ENCODE results near the gene PAX5. TPM values are rescaled to one million over a fixed set of nuclear protein-coding genes. Genes with fewer than 3 reads are reported as not detected.

Gene PAX5
- polyA plus RNA-seq, 2 of the 4 experiments (the other 2 are of a cell fraction), result not detected

GRCh38 chr9:36793277-36793676 lies 240.8 kb downstream of the PAX5 start:
- WGBS (ENCODE audit: missing lambda C conversion rate), result 31% methylated on average over 2 of the region's 2 CpGs
- no peak overlapping the region for H3K4me2 ChIP-seq
- ChIA-PET POLR2A (no interaction called here), CTCF (interaction anchor here (1.0 to 12.3 kb wide), 2 partner anchors 11 to 65 kb away, joined by 3 to 95 read pairs; no protein-coding TSS in a partner anchor)
- TF ChIP-seq RAD21 (conservative IDR thresholded peaks at IDR 0.05 in 1 of 2, IDR thresholded peaks at IDR 0.05 in 1 of 2) (peak in 1 of 2 experiments; percentile 23; a peak in 1 of 5 replicates), NR3C1 (IDR thresholded peaks at IDR 0.05) (no peak)
- FAIRE-seq (no peak), DNase-seq (ENCODE audit: low read depth in 1 of 2, low spot score in 1 of 2) (peak in 1 of 2 experiments; percentile 33), ATAC-seq (no peak)
- H3K27ac ChIP-seq, result no peak overlapping the region
- no peaks in the 10 kb centered on the region for H3K4me1 ChIP-seq
- H3K4me3 ChIP-seq, result no peak overlapping the region
- peaks cover 20% of the 10 kb centered on the region for H3K9me3 ChIP-seq

GRCh38 chr9:36791222-36791950 lies 242.7 kb downstream of the PAX5 start:
- ATAC-seq (no peak), FAIRE-seq (no peak), DNase-seq (ENCODE audit: low read depth in 1 of 2, low spot score in 1 of 2) (no peak)
- H3K4me2 ChIP-seq, result no peak overlapping the region
- H3K4me1 ChIP-seq, result no peaks in the 10 kb centered on the region
- 48% methylated on average over 9 of the region's 9 CpGs for WGBS (ENCODE audit: missing lambda C conversion rate)
- CTCF ChIA-PET, result interaction anchor here (1.1 to 2.2 kb wide), 8 partner anchors 9 to 64 kb away, joined by 3 to 11 read pairs (median 4); no protein-coding TSS in a partner anchor
- no peak overlapping the region for H3K27ac ChIP-seq
- POLR2A ChIA-PET, result no interaction called here
- peaks cover 20% of the 10 kb centered on the region for H3K9me3 ChIP-seq
- no peak for TF ChIP-seq KDM5A (IDR thresholded peaks at IDR 0.05)
- no peak for TF ChIP-seq HOXA7 (CRISPR knock-in tag; IDR thresholded peaks at IDR 0.05)
- TF ChIP-seq NR3C1 (IDR thresholded peaks at IDR 0.05), result no peak
- no peak for TF ChIP-seq MAZ (IDR thresholded peaks at IDR 0.05; ENCODE audit: borderline replicate concordance, low read depth, low read length)
- TF ChIP-seq FOXS1 (CRISPR knock-in tag; IDR thresholded peaks at IDR 0.05), result no peak
- TF ChIP-seq E2F6 (IDR thresholded peaks at IDR 0.05; ENCODE audit: borderline replicate concordance, low read depth), result no peak
- TF ChIP-seq BHLHE40 (IDR thresholded peaks at IDR 0.05; ENCODE audit: low read depth, low read length), result no peak
- TF ChIP-seq HMGXB4 (CRISPR knock-in tag; IDR thresholded peaks at IDR 0.05; ENCODE audit: borderline replicate concordance), result no peak
- TF ChIP-seq RCOR1 (IDR thresholded peaks at IDR 0.05; ENCODE audit: low read depth, low read length), result no peak
- no peak for TF ChIP-seq CBX8 (IDR thresholded peaks at IDR 0.05)
- no peak for TF ChIP-seq EHMT2 (IDR thresholded peaks at IDR 0.05; ENCODE audit: low read depth)
- no peak for TF ChIP-seq CHD4 (IDR thresholded peaks at IDR 0.05; ENCODE audit: borderline replicate concordance)
- TF ChIP-seq SMC3 (IDR thresholded peaks at IDR 0.05), result no peak
- TF ChIP-seq MAFK (IDR thresholded peaks at IDR 0.05; ENCODE audit: partially characterized antibody), result no peak
- TF ChIP-seq POLR2A (IDR thresholded peaks at IDR 0.05; ENCODE audit: low read length), result no peak
- no peak for TF ChIP-seq REST (IDR thresholded peaks at IDR 0.05)
- no peak for TF ChIP-seq ZSCAN20 (CRISPR knock-in tag; IDR thresholded peaks at IDR 0.05)
- H3K4me3 ChIP-seq, result no peak overlapping the region

All from A549 (cell line).